Ishikawa (cell line): ENCODE data around the gene SLC7A1.
A peak's percentile ranks its signal among the peaks of the same experiment; 100 is the strongest.

Experiments used
- CEBPB ChIP-seq: IDR thresholded peaks from 2 replicates; pipeline ENCODE4 v1.6.1; 2012
- CREB1 ChIP-seq: IDR thresholded peaks from 2 replicates; pipeline ENCODE4 v1.6.1; 2012; ENCODE audit warnings: low read depth
- EGR1 ChIP-seq: IDR thresholded peaks from 2 replicates; pipeline ENCODE4 v1.6.1; 2012
- EP300 ChIP-seq: IDR thresholded peaks from 2 replicates; pipeline ENCODE4 v1.6.1; 2012; ENCODE audit warnings: borderline replicate concordance
- FOXM1 ChIP-seq: IDR thresholded peaks from 2 replicates; pipeline ENCODE4 v1.6.1; 2012; ENCODE audit warnings: low read depth, borderline replicate concordance
- NFIC ChIP-seq: IDR thresholded peaks from 2 replicates; pipeline ENCODE4 v1.6.1; 2012
- RAD21 ChIP-seq: IDR thresholded peaks from 2 replicates; pipeline ENCODE4 v1.6.1; 2012; ENCODE audit warnings: low read depth
- TAF1 ChIP-seq: IDR thresholded peaks from 2 replicates; pipeline ENCODE4 v1.6.1; 2012; ENCODE audit warnings: low read depth, mild to moderate bottlenecking
- TCF12 ChIP-seq: IDR thresholded peaks from 2 replicates; pipeline ENCODE4 v1.6.1; 2012; ENCODE audit warnings: low read depth
- TEAD4 ChIP-seq: IDR thresholded peaks from 2 replicates; pipeline ENCODE4 v1.6.1; 2012
- YY1 ChIP-seq: IDR thresholded peaks from 2 replicates; pipeline ENCODE4 v1.6.1; 2012; ENCODE audit warnings: low read depth
- ZBTB7A ChIP-seq: IDR thresholded peaks from 2 replicates; pipeline ENCODE4 v1.6.1; 2012; ENCODE audit warnings: low read depth
- TF ChIP-seq, protein P1 (sequence below): IDR thresholded peaks from 2 replicates; pipeline ENCODE4 v1.6.1; 2012
- TF ChIP-seq, protein P2 (sequence below): IDR thresholded peaks from 2 replicates; pipeline ENCODE4 v1.6.1; 2012; ENCODE audit warnings: low read depth, mild to moderate bottlenecking
- TF ChIP-seq, protein P3 (sequence below): IDR thresholded peaks from 2 replicates; pipeline ENCODE4 v1.6.1; 2012

The SLC7A1 gene

DNA sequence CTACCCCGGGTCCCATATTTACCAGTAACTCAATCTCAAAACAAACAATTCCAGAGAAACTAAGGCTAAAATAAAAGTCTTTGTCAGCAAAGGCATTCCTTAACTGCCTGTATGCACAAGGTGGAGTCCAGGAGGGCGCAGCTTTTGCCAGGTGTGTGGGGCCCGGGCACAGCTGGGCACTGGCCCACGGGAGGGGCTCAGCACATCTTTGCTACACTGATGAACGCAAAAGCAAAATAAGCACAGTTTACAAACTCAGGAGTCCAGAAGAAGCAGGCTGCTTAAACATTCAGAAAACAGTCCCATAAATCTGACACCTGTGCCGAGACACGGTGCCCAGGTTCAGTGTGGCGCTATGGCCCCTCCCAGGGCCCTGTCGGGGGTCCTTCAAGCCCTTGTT is 70.8 kb downstream of the SLC7A1 start:
- TF ChIP-seq ZBTB7A (peak; percentile 30; the same call in 1 of the 2 replicates), TEAD4 (no peak)

DNA sequence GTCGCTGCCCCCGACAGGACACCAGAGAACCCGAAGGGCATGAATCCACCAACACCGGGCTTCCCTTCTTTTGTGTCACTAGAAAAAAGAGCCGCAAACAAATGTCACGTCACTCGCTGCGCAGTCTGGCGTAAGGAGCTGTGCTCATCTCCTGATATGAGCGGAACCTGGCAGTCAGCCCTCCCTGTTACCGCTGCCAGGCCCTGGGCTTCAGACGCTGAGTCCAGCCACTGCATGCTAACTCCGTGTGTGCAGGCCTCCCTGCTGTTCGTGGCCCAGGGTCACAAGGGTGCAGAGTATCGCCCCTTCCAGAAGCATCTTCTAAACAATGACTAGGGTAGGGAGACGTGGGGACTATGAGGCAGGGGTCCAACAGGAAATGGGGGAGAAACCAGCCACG is 71.3 kb downstream of the SLC7A1 start:
- TF ChIP-seq, protein P1, sequence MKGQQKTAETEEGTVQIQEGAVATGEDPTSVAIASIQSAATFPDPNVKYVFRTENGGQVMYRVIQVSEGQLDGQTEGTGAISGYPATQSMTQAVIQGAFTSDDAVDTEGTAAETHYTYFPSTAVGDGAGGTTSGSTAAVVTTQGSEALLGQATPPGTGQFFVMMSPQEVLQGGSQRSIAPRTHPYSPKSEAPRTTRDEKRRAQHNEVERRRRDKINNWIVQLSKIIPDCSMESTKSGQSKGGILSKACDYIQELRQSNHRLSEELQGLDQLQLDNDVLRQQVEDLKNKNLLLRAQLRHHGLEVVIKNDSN: no peak
- no peak for TF ChIP-seq RAD21
- no peak for TF ChIP-seq NFIC
- no peak for TF ChIP-seq EP300
- no peak for TF ChIP-seq CEBPB
- TF ChIP-seq EGR1: no peak
- no peak for TF ChIP-seq TAF1
- TF ChIP-seq, protein P2, sequence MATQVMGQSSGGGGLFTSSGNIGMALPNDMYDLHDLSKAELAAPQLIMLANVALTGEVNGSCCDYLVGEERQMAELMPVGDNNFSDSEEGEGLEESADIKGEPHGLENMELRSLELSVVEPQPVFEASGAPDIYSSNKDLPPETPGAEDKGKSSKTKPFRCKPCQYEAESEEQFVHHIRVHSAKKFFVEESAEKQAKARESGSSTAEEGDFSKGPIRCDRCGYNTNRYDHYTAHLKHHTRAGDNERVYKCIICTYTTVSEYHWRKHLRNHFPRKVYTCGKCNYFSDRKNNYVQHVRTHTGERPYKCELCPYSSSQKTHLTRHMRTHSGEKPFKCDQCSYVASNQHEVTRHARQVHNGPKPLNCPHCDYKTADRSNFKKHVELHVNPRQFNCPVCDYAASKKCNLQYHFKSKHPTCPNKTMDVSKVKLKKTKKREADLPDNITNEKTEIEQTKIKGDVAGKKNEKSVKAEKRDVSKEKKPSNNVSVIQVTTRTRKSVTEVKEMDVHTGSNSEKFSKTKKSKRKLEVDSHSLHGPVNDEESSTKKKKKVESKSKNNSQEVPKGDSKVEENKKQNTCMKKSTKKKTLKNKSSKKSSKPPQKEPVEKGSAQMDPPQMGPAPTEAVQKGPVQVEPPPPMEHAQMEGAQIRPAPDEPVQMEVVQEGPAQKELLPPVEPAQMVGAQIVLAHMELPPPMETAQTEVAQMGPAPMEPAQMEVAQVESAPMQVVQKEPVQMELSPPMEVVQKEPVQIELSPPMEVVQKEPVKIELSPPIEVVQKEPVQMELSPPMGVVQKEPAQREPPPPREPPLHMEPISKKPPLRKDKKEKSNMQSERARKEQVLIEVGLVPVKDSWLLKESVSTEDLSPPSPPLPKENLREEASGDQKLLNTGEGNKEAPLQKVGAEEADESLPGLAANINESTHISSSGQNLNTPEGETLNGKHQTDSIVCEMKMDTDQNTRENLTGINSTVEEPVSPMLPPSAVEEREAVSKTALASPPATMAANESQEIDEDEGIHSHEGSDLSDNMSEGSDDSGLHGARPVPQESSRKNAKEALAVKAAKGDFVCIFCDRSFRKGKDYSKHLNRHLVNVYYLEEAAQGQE: no peak
- TF ChIP-seq FOXM1: no peak
- no peak for TF ChIP-seq CREB1
- TF ChIP-seq ZBTB7A: no peak
- TF ChIP-seq, protein P3, sequence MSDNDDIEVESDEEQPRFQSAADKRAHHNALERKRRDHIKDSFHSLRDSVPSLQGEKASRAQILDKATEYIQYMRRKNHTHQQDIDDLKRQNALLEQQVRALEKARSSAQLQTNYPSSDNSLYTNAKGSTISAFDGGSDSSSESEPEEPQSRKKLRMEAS: no peak
- no peak for TF ChIP-seq YY1
- no peak for TF ChIP-seq TCF12
- no peak for TF ChIP-seq TEAD4

DNA sequence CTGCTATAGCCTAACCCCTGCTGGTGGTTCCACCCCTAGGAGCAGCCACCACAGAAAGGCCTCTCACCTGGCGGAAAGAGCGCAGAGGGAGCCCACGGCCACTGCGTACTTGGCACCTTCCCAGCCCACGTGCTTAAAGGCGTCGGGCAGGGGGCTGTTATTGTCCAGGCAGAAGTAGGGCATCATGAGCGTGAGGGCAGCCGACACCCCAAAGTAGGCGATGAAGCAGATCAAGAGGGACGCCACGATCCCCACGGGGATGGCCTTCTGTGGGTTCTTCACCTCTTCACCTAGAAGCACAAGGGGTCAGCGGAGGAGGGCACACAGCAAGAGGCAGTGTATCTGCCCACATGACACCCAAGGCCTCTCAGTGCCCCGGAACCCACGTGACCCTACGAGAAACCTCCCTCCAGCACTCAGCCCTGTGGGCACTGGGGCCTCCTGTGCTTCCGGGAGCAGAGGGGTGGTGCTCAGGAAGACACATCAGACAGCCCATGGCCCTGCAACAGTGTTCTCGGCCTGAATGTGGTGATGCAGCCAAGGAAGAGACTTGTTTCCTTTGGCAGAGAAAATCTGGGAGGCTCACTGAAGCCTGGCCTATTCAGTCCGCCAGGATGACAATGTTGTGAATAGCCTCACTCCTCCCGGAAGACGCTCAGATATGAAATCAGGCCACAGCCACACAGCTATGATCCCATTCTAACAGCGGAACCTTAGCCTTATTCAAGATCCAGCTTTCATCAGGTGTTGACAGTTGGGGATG is 72.1 kb downstream of the SLC7A1 start:
- TF ChIP-seq EP300 (peak; percentile 87), YY1 (no peak), ZBTB7A (no peak), FOXM1 (peak; percentile 42; the same call in 1 of the 2 replicates), RAD21 (no peak), TAF1 (no peak), NFIC (peak; percentile 80), TCF12 (peak; percentile 87), CEBPB (no peak), EGR1 (no peak), TEAD4 (peak; percentile 48; the same call in 1 of the 2 replicates), CREB1 (no peak)
- TF ChIP-seq, protein P1: peak; percentile 69
- TF ChIP-seq, protein P3: peak; percentile 90
- TF ChIP-seq, protein P2: no peak

DNA sequence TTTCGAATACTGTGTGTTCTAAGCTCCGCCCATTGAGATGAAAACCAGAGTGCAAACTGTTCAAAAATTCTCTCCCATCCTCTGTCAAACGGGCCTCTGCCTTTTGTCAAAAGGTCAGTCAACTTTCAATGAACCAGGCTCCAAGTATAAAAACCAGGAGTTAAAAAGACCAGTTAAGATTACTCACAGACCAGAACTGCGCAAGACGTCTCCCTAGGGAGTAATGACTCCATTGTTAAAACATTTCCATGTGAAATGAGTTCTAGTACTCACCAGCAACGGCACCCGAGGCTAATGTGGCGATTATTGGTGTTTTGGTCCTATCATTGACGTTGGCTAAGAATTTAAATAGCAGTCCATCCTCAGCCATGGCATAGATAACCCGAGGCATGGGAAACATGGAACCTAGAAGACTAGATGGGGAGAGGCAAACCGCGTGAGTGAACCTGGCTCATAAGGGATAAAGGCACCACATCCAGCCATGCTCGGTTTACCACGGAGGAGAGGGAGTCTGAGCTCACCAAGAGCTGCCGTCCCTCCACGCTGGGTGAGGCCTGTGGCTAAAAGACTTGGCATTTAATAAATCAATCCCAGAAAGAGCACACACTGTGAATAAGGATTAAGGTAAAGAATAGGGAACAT is 73.3 kb downstream of the SLC7A1 start:
- TF ChIP-seq EP300 (no peak), TAF1 (no peak), FOXM1 (no peak), RAD21 (no peak), EGR1 (no peak), CEBPB (no peak)

DNA sequence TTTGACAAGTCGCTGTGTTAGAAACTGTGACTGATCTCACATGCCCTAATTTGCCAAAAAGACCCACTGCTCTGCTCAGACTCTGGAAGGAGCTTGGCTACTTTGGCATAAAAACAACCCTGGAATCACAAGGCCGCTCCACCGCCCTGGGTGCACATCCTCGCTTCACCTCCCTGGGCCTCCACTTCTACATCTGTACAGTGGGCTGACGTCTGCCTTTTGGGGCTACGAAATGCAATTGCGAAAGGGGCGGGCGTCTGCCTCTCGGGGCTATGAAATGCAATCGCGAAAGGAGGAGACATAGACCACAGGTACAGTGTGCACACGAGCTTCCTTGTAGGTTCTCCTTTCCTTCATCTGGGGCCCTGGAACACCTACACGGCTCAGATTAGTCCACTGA is 74.2 kb downstream of the SLC7A1 start:
- TF ChIP-seq NFIC (no peak), RAD21 (no peak), YY1 (no peak), TCF12 (no peak), CEBPB (no peak), ZBTB7A (no peak), FOXM1 (no peak), TEAD4 (no peak), EGR1 (no peak), EP300 (no peak), CREB1 (no peak), TAF1 (no peak)
- TF ChIP-seq, protein P1: no peak
- TF ChIP-seq, protein P3: no peak
- TF ChIP-seq, protein P2: no peak
